NCI-H345 treated with DMSO at 0.1 percent for 48 hours (cell line): ENCODE measurements around the gene ZNF837.

ENCODE experiments used
- DNase-seq: peaks from one replicate; lab custom pipeline; 2025; ENCODE audit not compliant: unreplicated experiment; lab: John Stamatoyannopoulos, UW

ZNF837 gene

GRCh38 chr19:58372311-58373133, 8.3 kb downstream of the ZNF837 start:
- no peak for DNase-seq

GRCh38 chr19:58368561-58369360, 12.1 kb downstream of the ZNF837 start:
- no peak for DNase-seq

- DNase-seq: no peak
Observed at GRCh38 chr19:58367698-58368454, 13.0 kb downstream of the ZNF837 start.

GRCh38 chr19:58366585-58367430, 14.0 kb downstream of the ZNF837 start:
- no peak for DNase-seq

GRCh38 chr19:58364146-58364545, 16.7 kb downstream of the ZNF837 start:
- DNase-seq: no peak

- DNase-seq: peak; percentile 88
Observed at GRCh38 chr19:58362272-58362994, 18.4 kb downstream of the ZNF837 start, which contains the start of gene ZNF497. ZNF497 (minus strand) TSS chr19:58362751; CDS start chr19:58357635, 5,116 bp downstream.

- DNase-seq: no peak
Observed at GRCh38 chr19:58361900-58362271, 18.9 kb downstream of the ZNF837 start.

- no peak for DNase-seq
Observed at GRCh38 chr19:58357481-58358145, 23.2 kb downstream of the ZNF837 start.

GRCh38 chr19:58356766-58357480, 23.9 kb downstream of the ZNF837 start:
- DNase-seq: no peak

GRCh38 chr19:58355908-58356765, 24.7 kb downstream of the ZNF837 start:
- no peak for DNase-seq

GRCh38 chr19:58355215-58355796, 25.5 kb downstream of the ZNF837 start:
- no peak for DNase-seq

- no peak for DNase-seq
Observed at GRCh38 chr19:58354478-58355030, 26.3 kb downstream of the ZNF837 start.

- no peak for DNase-seq
Observed at GRCh38 chr19:58353717-58354477, 26.9 kb downstream of the ZNF837 start.

GRCh38 chr19:58352760-58353671, 27.8 kb downstream of the ZNF837 start, which contains the start of gene A1BG:
A1BG (minus strand) TSS chr19:58353492; CDS start chr19:58353437, 55 bp downstream.
- DNase-seq: no peak
